HEK293 (cell line): ENCODE results near the gene PGAP6.
"Not testable (repeated sequence)": the region's sequence is repeated elsewhere in the genome, so short reads cannot be mapped to it uniquely, and the experiment has no call there.

Experiments
- CTCF ChIA-PET: fragments of 350-600 bp; formaldehyde crosslinking; extraction: SDS; loops from one replicate; lab custom pipeline; 2021; ENCODE audit warnings: antibody characterized with exemption; lab: Yijun Ruan, JAX
- POLR2A ChIA-PET: fragments of 300-600 bp; formaldehyde crosslinking; extraction: SDS; loops from one replicate; lab custom pipeline; 2020; ENCODE audit warnings: antibody characterized with exemption, inconsistent platforms; lab: Yijun Ruan, JAX
- H3K27ac ChIP-seq: fragments of 200-500 bp; sonication (Bioruptor generic); 2 replicates; pipeline ENCODE4 v1.5.1; 2014; ENCODE audit warnings: low read depth, low read length, control low read depth, inconsistent platforms; ENCODE audit errors: extremely low read depth
- H3K36me3 ChIP-seq, 2 experiments: fragments of 200-500 bp in 1 of 2; sonication (Bioruptor generic) in 1 of 2; 1 replicate in 1 of 2; 2 replicates in 1 of 2; pipeline ENCODE4 v1.5.1; 2014 to 2017; ENCODE audit warnings: inconsistent platforms in 2 of 2, low read length in 2 of 2; ENCODE audit not compliant: control insufficient read depth in 2 of 2, insufficient read depth in 1 of 2
- H3K4me1 ChIP-seq: fragments of 200-500 bp; sonication (Bioruptor generic); 2 replicates; pipeline ENCODE4 v1.5.1; 2014; ENCODE audit warnings: mild to moderate bottlenecking, low read length, inconsistent platforms; ENCODE audit not compliant: control insufficient read depth, insufficient read depth
- H3K4me3 ChIP-seq: 2 replicates; pipeline ENCODE4 v1.5.1; 2011; ENCODE audit warnings: low read depth, mild to moderate bottlenecking, control low read depth, low read length, moderate library complexity
- H3K9me3 ChIP-seq: fragments of 200-500 bp; sonication (Bioruptor generic); 2 replicates; pipeline ENCODE4 v1.5.1; 2014; ENCODE audit warnings: low read depth, low read length, inconsistent platforms; ENCODE audit not compliant: control insufficient read depth, insufficient read depth
- EGR2 ChIP-seq: fragments of 450-650 bp; formaldehyde crosslinking; IDR thresholded peaks from 2 replicates; pipeline ENCODE4 v1.5.1; 2016; ENCODE audit warnings: low read depth, missing biosample characterization, missing genetic modification characterization
- HIC1 ChIP-seq: fragments of 450-650 bp; formaldehyde crosslinking; IDR thresholded peaks from 2 replicates; pipeline ENCODE4 v1.5.1; 2016; ENCODE audit warnings: missing biosample characterization, missing genetic modification characterization
- IKZF3 ChIP-seq: fragments of 450-650 bp; IDR thresholded peaks from 2 replicates; pipeline ENCODE4 v1.5.0; 2018; ENCODE audit warnings: missing biosample characterization, mild to moderate bottlenecking, missing genetic modification characterization, moderate library complexity
- OSR2 ChIP-seq: fragments of 450-650 bp; formaldehyde crosslinking; IDR thresholded peaks from 2 replicates; pipeline ENCODE4 v1.5.1; 2016; ENCODE audit warnings: missing biosample characterization, missing genetic modification characterization
- PRDM10 ChIP-seq: fragments of 450-650 bp; formaldehyde crosslinking; IDR thresholded peaks from 2 replicates; pipeline ENCODE4 v1.5.1; 2016; ENCODE audit warnings: missing biosample characterization, missing genetic modification characterization
- RBAK ChIP-seq: fragments of 450-650 bp; formaldehyde crosslinking; IDR thresholded peaks from 2 replicates; pipeline ENCODE4 v1.5.1; 2016; ENCODE audit warnings: missing biosample characterization, missing genetic modification characterization
- SP7 ChIP-seq: fragments of 450-650 bp; formaldehyde crosslinking; IDR thresholded peaks from 2 replicates; pipeline ENCODE4 v1.5.1; 2016; ENCODE audit warnings: missing biosample characterization, missing genetic modification characterization
- ZBTB8A ChIP-seq: fragments of 450-650 bp; formaldehyde crosslinking; IDR thresholded peaks from 2 replicates; pipeline ENCODE4 v1.5.1; 2016; ENCODE audit warnings: missing biosample characterization, missing genetic modification characterization
- ZFHX2 ChIP-seq: fragments of 450-650 bp; formaldehyde crosslinking; conservative IDR thresholded peaks from 2 replicates; pipeline ENCODE4 v1.5.1; 2016; ENCODE audit warnings: missing biosample characterization, missing genetic modification characterization
- ZNF140 ChIP-seq: fragments of 450-650 bp; formaldehyde crosslinking; IDR thresholded peaks from 2 replicates; pipeline ENCODE4 v1.5.1; 2016; ENCODE audit warnings: missing biosample characterization, missing genetic modification characterization
- ZNF202 ChIP-seq: fragments of 450-650 bp; formaldehyde crosslinking; IDR thresholded peaks from 2 replicates; pipeline ENCODE4 v1.5.1; 2016; ENCODE audit warnings: missing biosample characterization, missing genetic modification characterization, borderline replicate concordance
- ZNF266 ChIP-seq: fragments of 450-650 bp; formaldehyde crosslinking; IDR thresholded peaks from 2 replicates; pipeline ENCODE4 v1.5.1; 2016; ENCODE audit warnings: missing biosample characterization, missing genetic modification characterization, low read depth
- ZNF292 ChIP-seq: fragments of 450-650 bp; formaldehyde crosslinking; IDR thresholded peaks from 2 replicates; pipeline ENCODE4 v1.5.1; 2016; ENCODE audit warnings: low read depth, missing biosample characterization, missing genetic modification characterization, borderline replicate concordance
- ZNF335 ChIP-seq: fragments of 450-650 bp; formaldehyde crosslinking; conservative IDR thresholded peaks from 2 replicates; pipeline ENCODE4 v1.5.1; 2016; ENCODE audit warnings: missing biosample characterization, missing genetic modification characterization
- ZNF394 ChIP-seq: fragments of 450-650 bp; formaldehyde crosslinking; IDR thresholded peaks from 2 replicates; pipeline ENCODE4 v1.5.1; 2016; ENCODE audit warnings: missing biosample characterization, missing genetic modification characterization, mild to moderate bottlenecking, moderate library complexity, borderline replicate concordance
- ZNF426 ChIP-seq: fragments of 450-650 bp; formaldehyde crosslinking; IDR thresholded peaks from 2 replicates; pipeline ENCODE4 v1.5.1; 2017; ENCODE audit warnings: missing biosample characterization, missing genetic modification characterization, mild to moderate bottlenecking, inconsistent platforms, moderate library complexity
- ZNF433 ChIP-seq: fragments of 450-650 bp; formaldehyde crosslinking; IDR thresholded peaks from 2 replicates; pipeline ENCODE4 v1.5.1; 2016; ENCODE audit warnings: missing biosample characterization, missing genetic modification characterization, low read depth
- ZNF560 ChIP-seq: fragments of 450-650 bp; formaldehyde crosslinking; IDR thresholded peaks from 2 replicates; pipeline ENCODE4 v1.5.1; 2017; ENCODE audit warnings: missing biosample characterization, missing genetic modification characterization, borderline replicate concordance
- ZNF580 ChIP-seq: fragments of 450-650 bp; formaldehyde crosslinking; IDR thresholded peaks from 2 replicates; pipeline ENCODE4 v1.5.1; 2016; ENCODE audit warnings: missing biosample characterization, missing genetic modification characterization
- ZNF623 ChIP-seq: fragments of 450-650 bp; formaldehyde crosslinking; IDR thresholded peaks from 2 replicates; pipeline ENCODE4 v1.5.1; 2016; ENCODE audit warnings: missing biosample characterization, missing genetic modification characterization
- ZNF654 ChIP-seq: fragments of 450-650 bp; formaldehyde crosslinking; IDR thresholded peaks from 2 replicates; pipeline ENCODE4 v1.5.1; 2016; ENCODE audit warnings: low read depth, missing biosample characterization, missing genetic modification characterization
- ZNF664 ChIP-seq: fragments of 450-650 bp; formaldehyde crosslinking; IDR thresholded peaks from 2 replicates; pipeline ENCODE4 v1.5.1; 2016; ENCODE audit warnings: missing biosample characterization, missing genetic modification characterization
- ZXDB ChIP-seq: fragments of 450-650 bp; formaldehyde crosslinking; IDR thresholded peaks from 2 replicates; pipeline ENCODE4 v1.5.1; 2016; ENCODE audit warnings: missing biosample characterization, missing genetic modification characterization

The PGAP6 gene

GRCh38 chr16:424033-424622 is 42.4 kb upstream of the PGAP6 start (continued):
- 0 out of 2 replicates have a peak, but pooled peaks have one; percentile 19 for TF ChIP-seq PRDM10 (tag by site-specific recombination)
- TF ChIP-seq HIC1 (tag by site-specific recombination): peak; percentile 62
- peak; percentile 19; the same call in 1 of the 2 replicates for TF ChIP-seq ZBTB8A (tag by site-specific recombination)
- 0 out of 2 replicates have a peak, but pooled peaks have one; percentile 19 for TF ChIP-seq IKZF3 (tag by site-specific recombination)
- TF ChIP-seq SP7: peak; percentile 84
- TF ChIP-seq ZNF335 (tag by site-specific recombination): peak; percentile 57

GRCh38 chr16:422179-422578 is 40.4 kb upstream of the PGAP6 start:
- H3K4me1 ChIP-seq, CTCF ChIA-PET, H3K36me3 ChIP-seq, H3K9me3 ChIP-seq, H3K27ac ChIP-seq, H3K4me3 ChIP-seq: not testable (repeated sequence)
- TF ChIP-seq EGR2 (tag by site-specific recombination) (peak; percentile 83), ZFHX2 (tag by site-specific recombination) (peak; percentile 45; the same call in 1 of the 2 replicates), OSR2 (tag by site-specific recombination) (peak; percentile 77)
- POLR2A ChIA-PET: interaction anchor here (0.6 kb wide), 1 partner anchor 14 kb away, joined by 3 read pairs; no protein-coding TSS in a partner anchor

GRCh38 chr16:415170-415498 is 33.4 kb upstream of the PGAP6 start:
- POLR2A ChIA-PET, CTCF ChIA-PET, H3K4me3 ChIP-seq, H3K4me1 ChIP-seq, H3K27ac ChIP-seq, H3K9me3 ChIP-seq: not testable (repeated sequence)
- peaks cover 0 to 12% of the 10 kb centered on the region in 2 experiments; a peak in 2 of 3 replicates for H3K36me3 ChIP-seq
- TF ChIP-seq ZNF560 (tag by site-specific recombination) (0 out of 2 replicates have a peak, but pooled peaks have one; percentile 18), ZNF664 (peak; percentile 46; the same call in 1 of the 2 replicates), ZNF202 (tag by site-specific recombination) (peak; percentile 41; the same call in 1 of the 2 replicates), ZNF292 (tag by site-specific recombination) (0 out of 2 replicates have a peak, but pooled peaks have one; percentile 34), ZNF654 (tag by site-specific recombination) (peak; percentile 18; the same call in 1 of the 2 replicates), RBAK (tag by site-specific recombination) (0 out of 2 replicates have a peak, but pooled peaks have one; percentile 32), ZNF623 (tag by site-specific recombination) (peak; percentile 52), ZXDB (tag by site-specific recombination) (0 out of 2 replicates have a peak, but pooled peaks have one; percentile 37), ZNF140 (tag by site-specific recombination) (peak; percentile 63; the same call in 1 of the 2 replicates), ZNF426 (tag by site-specific recombination) (peak; percentile 64), ZNF266 (tag by site-specific recombination) (peak; percentile 77), ZNF394 (tag by site-specific recombination) (peak; percentile 89), ZNF433 (tag by site-specific recombination) (peak; percentile 40; the same call in 1 of the 2 replicates), ZNF580 (tag by site-specific recombination) (0 out of 2 replicates have a peak, but pooled peaks have one; percentile 22)
